A673 (cell line): ENCODE measurements around the gene PPP2R3B. TPM values are rescaled to one million over a fixed set of nuclear protein-coding genes. Genes with fewer than 3 reads are reported as not detected.

Experiments
- BruUV-seq: library from RNA; stranded (reverse); fragments of 400-500 nt; replicated peaks from 2 replicates; lab custom pipeline; 2021; lab: Mats Ljungman, UMichigan
- CTCF ChIA-PET: fragments of 300-600 bp; sonication (Branson Sonifier 250); formaldehyde crosslinking; loops from one replicate; lab custom pipeline; 2022; ENCODE audit warnings: antibody characterized with exemption; lab: Charles Lee
- POLR2A ChIA-PET: fragments of 300-600 bp; sonication (Branson Sonifier 250); formaldehyde crosslinking; loops from one replicate; lab custom pipeline; 2022; ENCODE audit warnings: antibody characterized with exemption; ENCODE audit not compliant: low non-redundant PET; lab: Charles Lee
- DNase-seq: peaks from one replicate; pipeline ENCODE4 v3.0.0-alpha.2; 2015; ENCODE audit warnings: low spot score
- H3K27ac ChIP-seq: fragments of 200-600 bp; sonication (generic); 2 replicates; pipeline ENCODE4 v1.5.1; 2016; ENCODE audit warnings: mixed run types, low read depth, mild to moderate bottlenecking, mixed read lengths, antibody characterized with exemption, low read length; ENCODE audit not compliant: poor library complexity, severe bottlenecking
- H3K27me3 ChIP-seq: fragments of 200-600 bp; sonication (generic); replicated peaks from 2 replicates; pipeline ENCODE4 v1.6.1; 2017; ENCODE audit warnings: mixed run types, low read depth, mild to moderate bottlenecking, mixed read lengths, antibody characterized with exemption, low read length; ENCODE audit not compliant: insufficient read depth, poor library complexity
- H3K36me3 ChIP-seq: fragments of 200-600 bp; sonication (generic); 2 replicates; pipeline ENCODE4 v1.6.1; 2016; ENCODE audit warnings: mixed run types, mild to moderate bottlenecking, mixed read lengths, antibody characterized with exemption, low read length; ENCODE audit not compliant: insufficient read depth, poor library complexity, severe bottlenecking
- H3K4me1 ChIP-seq: fragments of 200-600 bp; sonication (generic); 2 replicates; pipeline ENCODE4 v1.6.1; 2017; ENCODE audit warnings: mixed run types, mild to moderate bottlenecking, mixed read lengths, antibody characterized with exemption, low read length; ENCODE audit not compliant: insufficient read depth, poor library complexity, severe bottlenecking
- H3K4me3 ChIP-seq: fragments of 200-600 bp; sonication (generic); 2 replicates; pipeline ENCODE4 v1.5.1; 2016; ENCODE audit warnings: low read depth, mixed run types, mild to moderate bottlenecking, mixed read lengths, low read length; ENCODE audit not compliant: poor library complexity, severe bottlenecking
- H3K9me3 ChIP-seq: fragments of 200-600 bp; sonication (generic); 2 replicates; pipeline ENCODE4 v1.6.1; 2016; ENCODE audit warnings: mixed run types, low read depth, mild to moderate bottlenecking, mixed read lengths, antibody characterized with exemption, low read length; ENCODE audit not compliant: poor library complexity, severe bottlenecking
- EZH2 ChIP-seq: fragments of 200-600 bp; sonication (generic); IDR thresholded peaks from 2 replicates; pipeline ENCODE4 v1.6.1; 2017; ENCODE audit warnings: borderline replicate concordance, low read depth, mild to moderate bottlenecking, mixed read lengths, antibody characterized with exemption, low read length; ENCODE audit not compliant: poor library complexity, severe bottlenecking
- intact Hi-C: fragments of 100-400 bp; cut with micrococcal nuclease; formaldehyde crosslinking; loops from one replicate; pipeline ENCODE4 v1.10.0; 2022; ENCODE audit not compliant: unreplicated experiment
- total RNA-seq: library from RNA; stranded (reverse); gene quantifications from 2 replicates; pipeline ENCODE4 v1.2.3, GENCODE V29; 2021
- TF ChIP-seq, protein P1 (sequence below): fragments of 300-800, 200-600 bp; sonication (generic); conservative IDR thresholded peaks from 2 replicates; pipeline ENCODE4 v1.5.1; 2017; ENCODE audit warnings: low read depth, mild to moderate bottlenecking, antibody characterized with exemption, low read length, moderate library complexity, mixed read lengths

Gene PPP2R3B
- total RNA-seq, 1 experiment from 2014 or later: 43.6 TPM

DNA sequence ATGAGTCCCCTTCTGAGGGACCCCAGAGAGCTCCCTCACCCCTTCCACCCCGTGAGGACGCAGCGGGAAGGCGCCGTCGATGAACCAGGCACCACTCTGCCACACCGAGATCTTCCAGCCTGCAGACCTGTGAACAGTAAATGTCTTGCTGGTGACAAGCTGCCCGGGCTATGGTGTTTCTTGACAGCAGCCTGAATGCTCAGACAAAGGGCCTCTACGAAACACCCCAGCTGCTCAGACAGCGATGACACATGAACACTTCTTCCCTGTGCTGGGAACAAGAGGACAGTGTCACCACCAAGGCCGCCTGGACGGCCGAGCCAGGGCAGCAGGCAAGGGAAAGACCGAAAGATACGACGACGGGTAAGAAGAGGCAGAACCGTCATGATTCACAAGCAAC is 37.5 kb downstream of the PPP2R3B start:
- no peaks in the 10 kb centered on the region for H3K9me3 ChIP-seq
- POLR2A ChIA-PET: no interaction called here
- CTCF ChIA-PET: no interaction called here
- no peaks in the 10 kb centered on the region for H3K36me3 ChIP-seq
- TF ChIP-seq, protein P1, sequence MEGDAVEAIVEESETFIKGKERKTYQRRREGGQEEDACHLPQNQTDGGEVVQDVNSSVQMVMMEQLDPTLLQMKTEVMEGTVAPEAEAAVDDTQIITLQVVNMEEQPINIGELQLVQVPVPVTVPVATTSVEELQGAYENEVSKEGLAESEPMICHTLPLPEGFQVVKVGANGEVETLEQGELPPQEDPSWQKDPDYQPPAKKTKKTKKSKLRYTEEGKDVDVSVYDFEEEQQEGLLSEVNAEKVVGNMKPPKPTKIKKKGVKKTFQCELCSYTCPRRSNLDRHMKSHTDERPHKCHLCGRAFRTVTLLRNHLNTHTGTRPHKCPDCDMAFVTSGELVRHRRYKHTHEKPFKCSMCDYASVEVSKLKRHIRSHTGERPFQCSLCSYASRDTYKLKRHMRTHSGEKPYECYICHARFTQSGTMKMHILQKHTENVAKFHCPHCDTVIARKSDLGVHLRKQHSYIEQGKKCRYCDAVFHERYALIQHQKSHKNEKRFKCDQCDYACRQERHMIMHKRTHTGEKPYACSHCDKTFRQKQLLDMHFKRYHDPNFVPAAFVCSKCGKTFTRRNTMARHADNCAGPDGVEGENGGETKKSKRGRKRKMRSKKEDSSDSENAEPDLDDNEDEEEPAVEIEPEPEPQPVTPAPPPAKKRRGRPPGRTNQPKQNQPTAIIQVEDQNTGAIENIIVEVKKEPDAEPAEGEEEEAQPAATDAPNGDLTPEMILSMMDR: no peak
- TF ChIP-seq EZH2: no peak
- no peak for DNase-seq
- no TSS peak for BruUV-seq
- H3K27ac ChIP-seq: no peak overlapping the region
- no peak overlapping the region for H3K4me3 ChIP-seq
- no peaks in the 10 kb centered on the region for H3K4me1 ChIP-seq
- intact Hi-C loops: no loop called here
- H3K27me3 ChIP-seq: no peaks in the 10 kb centered on the region

DNA sequence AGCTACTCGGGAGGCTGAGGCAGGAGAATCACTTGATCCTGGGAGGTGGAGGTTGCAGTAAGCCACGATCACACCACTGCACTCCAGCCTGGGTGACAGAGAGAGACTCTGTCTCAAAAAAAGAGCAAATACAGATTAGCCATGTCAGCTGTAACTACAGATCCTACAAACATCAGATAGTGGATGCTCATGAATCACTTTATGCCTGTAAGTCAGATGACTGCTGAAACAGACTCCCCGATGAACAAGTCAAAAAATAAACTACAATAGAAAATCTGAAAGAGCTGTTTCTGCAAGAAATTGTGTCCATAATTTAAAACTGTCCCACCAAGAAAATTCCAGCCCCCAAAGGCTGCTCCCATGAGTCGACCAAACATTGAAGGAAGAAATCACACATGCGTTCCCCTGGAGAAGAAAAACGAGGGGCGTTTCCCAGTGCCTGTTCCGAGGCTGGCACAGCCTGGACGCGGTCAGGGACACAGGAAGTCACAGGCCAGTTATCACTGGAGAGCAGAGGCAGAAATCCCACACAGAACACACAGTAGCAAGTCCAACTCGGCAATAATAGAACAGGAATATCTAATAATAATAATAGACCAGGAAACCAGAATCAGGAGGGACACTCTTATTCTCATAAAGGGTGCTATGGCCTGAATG is 38.1 kb downstream of the PPP2R3B start:
- no peaks in the 10 kb centered on the region for H3K36me3 ChIP-seq
- no peak for DNase-seq
- ChIA-PET POLR2A (no interaction called here), CTCF (no interaction called here)
- H3K4me3 ChIP-seq: no peak overlapping the region
- intact Hi-C loops: no loop called here
- H3K4me1 ChIP-seq: no peaks in the 10 kb centered on the region
- H3K27ac ChIP-seq: no peak overlapping the region
- H3K27me3 ChIP-seq: no peaks in the 10 kb centered on the region
- no peaks in the 10 kb centered on the region for H3K9me3 ChIP-seq
- BruUV-seq: no TSS peak
- TF ChIP-seq, protein P1: no peak

DNA sequence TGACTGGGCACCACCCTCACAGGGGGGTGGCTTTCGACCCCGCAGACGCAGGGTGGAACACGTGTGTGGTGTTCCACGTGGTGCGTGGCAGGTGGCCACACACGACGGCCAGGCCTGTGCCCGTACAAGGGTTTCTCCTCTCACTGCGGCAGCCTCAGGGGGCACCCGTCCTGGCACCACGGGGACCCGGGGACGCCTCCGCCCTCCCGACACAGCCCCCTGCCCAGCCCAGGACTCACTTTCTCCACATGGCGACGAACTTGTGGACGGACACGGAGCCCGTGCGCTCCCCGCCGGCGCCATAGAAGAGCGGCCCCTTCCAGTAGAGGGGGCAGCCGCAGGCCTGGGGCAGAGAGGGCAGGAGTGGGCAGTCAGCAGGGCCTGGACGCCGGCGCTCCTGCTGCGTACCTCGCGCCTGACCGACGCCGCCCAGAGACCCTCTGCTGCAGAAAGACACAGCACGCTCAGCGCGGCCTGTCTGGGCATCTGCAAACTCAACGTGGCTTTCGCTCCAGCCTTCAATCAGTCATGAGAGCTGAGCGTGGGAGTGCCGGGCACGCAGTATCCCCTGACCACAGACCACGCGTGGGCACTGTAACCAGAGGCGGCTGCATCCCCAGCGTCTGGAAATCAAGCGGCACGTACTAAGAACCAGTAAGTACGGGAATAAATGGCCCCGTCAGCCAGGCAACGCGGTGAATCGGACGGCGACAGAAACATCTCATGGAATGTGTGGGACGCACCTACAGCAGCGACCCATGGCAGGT is 39.2 kb downstream of the PPP2R3B start:
- TF ChIP-seq EZH2: no peak
- TF ChIP-seq, protein P1: no peak
- Histone ChIP-seq H3K4me3 (no peak overlapping the region), H3K27me3 (no peaks in the 10 kb centered on the region), H3K36me3 (no peaks in the 10 kb centered on the region), H3K27ac (no peak overlapping the region), H3K4me1 (no peaks in the 10 kb centered on the region), H3K9me3 (no peaks in the 10 kb centered on the region)
- DNase-seq: no peak
- intact Hi-C loops: no loop called here
- ChIA-PET CTCF (no interaction called here), POLR2A (no interaction called here)
- no TSS peak for BruUV-seq
